Suprapubic skin (tissue), 4 donors: ENCODE measurements around the gene GBX2.

Experiments
- POLR2A ChIP-seq, 2 donors: fragments of 450-650 bp; IDR thresholded peaks; one replicate each; pipeline ENCODE4 v1.6.1; 2017; ENCODE audit warnings: antibody characterized with exemption in 2 of 2, mild to moderate bottlenecking in 2 of 2, moderate library complexity in 2 of 2
- POLR2AphosphoS5 ChIP-seq, 3 donors: sonication (generic); formaldehyde crosslinking; IDR thresholded peaks; one replicate each; pipeline ENCODE4 v1.6.1; 2017; ENCODE audit warnings: antibody characterized with exemption in 3 of 3
- TF ChIP-seq, protein P1 (sequence below), 2 donors: fragments of 200-600 bp in 1 of 2; fragments of 450-650 bp in 1 of 2; sonication (generic) in 1 of 2; IDR thresholded peaks; one replicate each; pipeline ENCODE4 v1.5.1; 2016 to 2019; ENCODE audit warnings: antibody characterized with exemption in 2 of 2, mild to moderate bottlenecking in 1 of 2, moderate library complexity in 1 of 2

DNA sequence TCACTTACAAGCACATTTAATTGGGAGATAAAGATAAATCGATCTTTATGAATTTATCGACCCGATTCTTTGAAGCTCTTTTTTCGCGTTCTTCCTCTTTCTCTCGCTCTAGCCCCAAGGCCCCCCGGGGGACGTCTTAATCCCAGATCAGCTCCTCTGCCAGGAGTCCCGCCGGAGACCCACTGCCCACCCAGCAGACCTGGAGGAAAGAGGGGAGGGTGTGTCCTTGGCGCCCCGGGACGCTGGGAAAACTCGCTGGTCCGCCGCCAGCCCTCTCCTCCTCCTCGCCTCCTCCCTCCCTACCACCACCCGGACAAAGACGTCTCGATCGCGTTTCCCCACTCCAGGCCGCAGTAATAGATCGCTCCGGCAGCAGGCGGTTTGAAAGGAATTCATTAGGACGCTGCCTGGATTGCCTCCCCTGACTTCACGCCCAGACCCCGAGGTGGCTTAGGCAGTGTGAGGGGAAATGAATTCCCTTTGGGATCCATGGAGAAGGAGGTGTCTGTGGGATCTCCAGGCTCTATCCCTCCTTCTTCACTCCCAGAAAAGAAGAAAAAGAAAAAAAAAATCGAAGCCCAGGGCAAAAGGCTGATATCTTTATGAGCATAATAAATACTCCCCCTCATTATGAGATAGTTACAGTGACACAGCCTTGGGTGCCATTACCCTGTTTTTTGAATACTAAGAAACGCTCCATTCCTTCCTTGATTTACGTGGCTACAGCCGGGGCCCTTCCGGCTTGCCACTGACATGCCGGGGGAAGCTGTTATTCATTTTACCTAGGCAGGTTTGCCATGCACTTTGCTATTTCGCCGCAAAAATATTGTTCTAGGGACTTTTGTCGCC lies 1.8 kb upstream of the GBX2 start:
- no peak for TF ChIP-seq POLR2AphosphoS5 (IDR thresholded peaks at IDR 0.05)
- no peak for TF ChIP-seq POLR2A (IDR thresholded peaks at IDR 0.05)
- TF ChIP-seq, protein P1, sequence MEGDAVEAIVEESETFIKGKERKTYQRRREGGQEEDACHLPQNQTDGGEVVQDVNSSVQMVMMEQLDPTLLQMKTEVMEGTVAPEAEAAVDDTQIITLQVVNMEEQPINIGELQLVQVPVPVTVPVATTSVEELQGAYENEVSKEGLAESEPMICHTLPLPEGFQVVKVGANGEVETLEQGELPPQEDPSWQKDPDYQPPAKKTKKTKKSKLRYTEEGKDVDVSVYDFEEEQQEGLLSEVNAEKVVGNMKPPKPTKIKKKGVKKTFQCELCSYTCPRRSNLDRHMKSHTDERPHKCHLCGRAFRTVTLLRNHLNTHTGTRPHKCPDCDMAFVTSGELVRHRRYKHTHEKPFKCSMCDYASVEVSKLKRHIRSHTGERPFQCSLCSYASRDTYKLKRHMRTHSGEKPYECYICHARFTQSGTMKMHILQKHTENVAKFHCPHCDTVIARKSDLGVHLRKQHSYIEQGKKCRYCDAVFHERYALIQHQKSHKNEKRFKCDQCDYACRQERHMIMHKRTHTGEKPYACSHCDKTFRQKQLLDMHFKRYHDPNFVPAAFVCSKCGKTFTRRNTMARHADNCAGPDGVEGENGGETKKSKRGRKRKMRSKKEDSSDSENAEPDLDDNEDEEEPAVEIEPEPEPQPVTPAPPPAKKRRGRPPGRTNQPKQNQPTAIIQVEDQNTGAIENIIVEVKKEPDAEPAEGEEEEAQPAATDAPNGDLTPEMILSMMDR (IDR thresholded peaks at IDR 0.05) = no peak
